ENCODE data around the gene NCF4. TPM values are rescaled to one million over a fixed set of nuclear protein-coding genes. Genes with fewer than 3 reads are reported as not detected.

The NCF4 gene
- total and polyA plus RNA-seq, 2 donors (not counting 1 experiment from before 2014, with no cell fraction given): 118 to 175 TPM

DNA sequence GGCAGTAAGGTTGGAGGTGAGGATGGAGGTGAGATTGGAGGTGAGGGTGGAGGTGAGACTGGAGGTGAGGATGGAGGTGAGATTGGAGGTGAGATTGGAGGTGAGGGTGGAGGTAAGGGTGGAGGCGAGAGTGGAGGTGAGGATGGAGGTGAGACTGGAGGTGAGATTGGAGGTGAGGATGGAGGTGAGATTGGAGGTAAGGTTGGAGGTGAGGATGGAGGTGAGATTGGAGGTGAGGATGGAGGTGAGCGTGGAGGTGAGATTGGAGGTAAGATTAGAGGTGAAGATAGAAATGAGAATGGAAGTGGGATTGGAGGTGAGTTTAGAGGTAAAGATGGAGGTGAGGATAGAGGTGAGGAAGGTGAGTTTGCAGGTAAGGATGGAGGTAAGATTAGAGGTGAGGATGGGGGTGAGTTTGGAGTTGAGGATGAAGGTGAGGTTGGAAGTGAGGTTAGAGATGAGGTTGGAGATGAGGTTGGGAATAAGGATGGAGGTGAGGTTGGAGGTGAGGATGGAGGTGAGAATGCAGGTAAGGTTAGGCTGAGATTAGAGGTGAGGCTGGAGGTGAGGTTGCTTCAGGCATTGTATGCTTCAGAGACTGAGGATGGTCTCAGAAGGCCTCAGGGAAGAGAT, 12.2 kb downstream of the NCF4 start:
- Mint-ChIP-seq H3K27ac (peak overlapping the region; percentile 28), H3K4me1 (peaks cover 6% of the 10 kb centered on the region), H3K4me3 (no peak overlapping the region), H3K9me3 (ENCODE audit: insufficient read depth) (no peaks in the 10 kb centered on the region), H3K27me3 (no peaks in the 10 kb centered on the region)
- Histone ChIP-seq H3K4me1 (ENCODE audit: control insufficient read depth in 2 of 2, insufficient read depth in 2 of 2, low read length in 2 of 2) (peaks cover 0 to 6% of the 10 kb centered on the region in 2 donors), H2AFZ (ENCODE audit: insufficient read depth, low read depth, low read length, poor library complexity, severe bottlenecking) (no peak overlapping the region), H3K79me2 (ENCODE audit: control insufficient read depth, insufficient read depth, low read length) (no peaks in the 10 kb centered on the region), H4K20me1 (ENCODE audit: control insufficient read depth, insufficient read depth, low read length, poor library complexity, severe bottlenecking) (no peaks in the 10 kb centered on the region), H3K27me3 (replicated peaks in 1 of 4; ENCODE audit: control extremely low read depth in 1 of 4, control insufficient read depth in 3 of 4, insufficient read depth in 4 of 4, low read length in 3 of 4) (no peaks in the 10 kb centered on the region), H3K27ac (ENCODE audit: low read length in 2 of 2) (no peak overlapping the region), H3K9ac (ENCODE audit: low read length) (no peak overlapping the region), H3K9me3 (ENCODE audit: control extremely low read depth in 1 of 3, control insufficient read depth in 2 of 3, insufficient read depth in 1 of 3, low read length in 2 of 3) (no peaks in the 10 kb centered on the region), H3K4me3 (ENCODE audit: control extremely low read depth in 1 of 5, extremely low read depth in 1 of 5, insufficient read depth in 1 of 5, low read depth in 2 of 5, low read length in 4 of 5) (no peak overlapping the region), H3K36me3 (replicated peaks in 1 of 2; ENCODE audit: control extremely low read depth in 1 of 2, control insufficient read depth in 1 of 2, extremely low read depth in 1 of 2, insufficient read depth in 2 of 2, low read length in 1 of 2) (peaks cover 5 to 89% of the 10 kb centered on the region in 2 experiments), H3K4me2 (replicated peaks; ENCODE audit: low read depth, low read length, poor library complexity, severe bottlenecking) (no peak overlapping the region)
- ATAC-seq (ENCODE audit: low read depth) (no peak), DNase-seq (no peak)
- TF ChIP-seq, protein P1, sequence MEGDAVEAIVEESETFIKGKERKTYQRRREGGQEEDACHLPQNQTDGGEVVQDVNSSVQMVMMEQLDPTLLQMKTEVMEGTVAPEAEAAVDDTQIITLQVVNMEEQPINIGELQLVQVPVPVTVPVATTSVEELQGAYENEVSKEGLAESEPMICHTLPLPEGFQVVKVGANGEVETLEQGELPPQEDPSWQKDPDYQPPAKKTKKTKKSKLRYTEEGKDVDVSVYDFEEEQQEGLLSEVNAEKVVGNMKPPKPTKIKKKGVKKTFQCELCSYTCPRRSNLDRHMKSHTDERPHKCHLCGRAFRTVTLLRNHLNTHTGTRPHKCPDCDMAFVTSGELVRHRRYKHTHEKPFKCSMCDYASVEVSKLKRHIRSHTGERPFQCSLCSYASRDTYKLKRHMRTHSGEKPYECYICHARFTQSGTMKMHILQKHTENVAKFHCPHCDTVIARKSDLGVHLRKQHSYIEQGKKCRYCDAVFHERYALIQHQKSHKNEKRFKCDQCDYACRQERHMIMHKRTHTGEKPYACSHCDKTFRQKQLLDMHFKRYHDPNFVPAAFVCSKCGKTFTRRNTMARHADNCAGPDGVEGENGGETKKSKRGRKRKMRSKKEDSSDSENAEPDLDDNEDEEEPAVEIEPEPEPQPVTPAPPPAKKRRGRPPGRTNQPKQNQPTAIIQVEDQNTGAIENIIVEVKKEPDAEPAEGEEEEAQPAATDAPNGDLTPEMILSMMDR (IDR thresholded peaks at IDR 0.05): no peak
- TF ChIP-seq EZH2 (IDR thresholded peaks at IDR 0.05; ENCODE audit: borderline replicate concordance, insufficient read depth, low read depth, low read length, poor library complexity, severe bottlenecking): no peak
- POLR2A ChIA-PET: no interaction called here
- CTCF ChIA-PET: no interaction called here
- intact Hi-C loops (cut with micrococcal nuclease): no loop called here
- 100% methylated on average over 2 of the region's 2 CpGs for WGBS (ENCODE audit: insufficient coverage)

DNA sequence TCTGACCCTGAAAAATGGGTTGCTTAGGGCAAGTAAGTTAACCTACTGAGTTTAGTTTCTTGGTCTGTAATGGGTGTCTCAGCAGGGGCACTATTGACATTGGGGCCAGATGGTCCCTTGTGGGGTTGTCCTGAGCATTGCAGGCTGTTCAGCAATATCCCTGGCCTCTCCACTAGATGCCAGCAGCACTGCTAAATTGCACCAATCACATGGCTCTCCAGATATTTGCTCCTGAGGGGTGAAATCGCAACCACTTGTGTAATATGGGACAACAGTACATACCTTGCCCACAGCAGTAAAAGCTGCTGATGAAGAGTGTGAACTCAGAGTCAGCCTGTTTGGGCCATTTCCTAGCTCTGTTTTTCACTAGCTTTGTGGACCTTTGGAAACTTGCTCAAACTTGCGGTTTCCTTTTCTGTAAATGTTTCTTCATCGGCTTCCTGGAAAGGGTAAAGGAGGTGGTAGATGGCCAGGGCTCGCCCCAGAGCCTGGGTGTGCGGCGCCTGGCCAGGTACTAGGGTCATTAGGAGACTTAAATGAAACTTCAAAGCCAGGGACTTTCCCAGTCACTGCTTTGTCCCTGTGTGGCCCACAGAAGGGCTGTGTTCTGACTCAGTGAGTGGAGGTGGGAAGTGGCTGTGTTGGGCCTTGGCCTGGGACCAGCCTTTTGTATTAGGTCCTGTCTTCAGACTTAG, 13.0 kb downstream of the NCF4 start:
- no peaks in the 10 kb centered on the region for H3K79me2 ChIP-seq (ENCODE audit: control insufficient read depth, insufficient read depth, low read length)
- no peaks in the 10 kb centered on the region for H3K27me3 ChIP-seq (replicated peaks in 1 of 4; ENCODE audit: control extremely low read depth in 1 of 4, control insufficient read depth in 3 of 4, insufficient read depth in 4 of 4, low read length in 3 of 4)
- Mint-ChIP-seq H3K27ac (peak overlapping the region; percentile 65), H3K27me3 (no peaks in the 10 kb centered on the region), H3K4me3 (no peak overlapping the region), H3K9me3 (ENCODE audit: insufficient read depth) (no peaks in the 10 kb centered on the region), H3K4me1 (peaks cover 6% of the 10 kb centered on the region)
- peak overlapping the region in 1 of 2 donors; percentile 17 for H3K27ac ChIP-seq (ENCODE audit: low read length in 2 of 2)
- H3K9ac ChIP-seq (ENCODE audit: low read length): no peak overlapping the region
- ChIA-PET CTCF (no interaction called here), POLR2A (no interaction called here)
- H3K4me3 ChIP-seq (ENCODE audit: control extremely low read depth in 1 of 5, extremely low read depth in 1 of 5, insufficient read depth in 1 of 5, low read depth in 2 of 5, low read length in 4 of 5): no peak overlapping the region
- no peak overlapping the region for H3K4me2 ChIP-seq (replicated peaks; ENCODE audit: low read depth, low read length, poor library complexity, severe bottlenecking)
- H2AFZ ChIP-seq (ENCODE audit: insufficient read depth, low read depth, low read length, poor library complexity, severe bottlenecking): no peak overlapping the region
- ATAC-seq (ENCODE audit: low read depth): no peak
- intact Hi-C loops (cut with micrococcal nuclease): no loop called here
- no peak for TF ChIP-seq EZH2 (IDR thresholded peaks at IDR 0.05; ENCODE audit: borderline replicate concordance, insufficient read depth, low read depth, low read length, poor library complexity, severe bottlenecking)
- TF ChIP-seq, protein P1 (IDR thresholded peaks at IDR 0.05): no peak
- DNase-seq: no peak
- H3K36me3 ChIP-seq (replicated peaks in 1 of 2; ENCODE audit: control extremely low read depth in 1 of 2, control insufficient read depth in 1 of 2, extremely low read depth in 1 of 2, insufficient read depth in 2 of 2, low read length in 1 of 2): peaks cover 7 to 87% of the 10 kb centered on the region in 2 experiments
- WGBS (ENCODE audit: insufficient coverage): 69% methylated on average over 6 of the region's 6 CpGs
- peaks cover 0 to 6% of the 10 kb centered on the region in 2 donors for H3K4me1 ChIP-seq (ENCODE audit: control insufficient read depth in 2 of 2, insufficient read depth in 2 of 2, low read length in 2 of 2)
- H3K9me3 ChIP-seq (ENCODE audit: control extremely low read depth in 1 of 3, control insufficient read depth in 2 of 3, insufficient read depth in 1 of 3, low read length in 2 of 3): no peaks in the 10 kb centered on the region
- no peaks in the 10 kb centered on the region for H4K20me1 ChIP-seq (ENCODE audit: control insufficient read depth, insufficient read depth, low read length, poor library complexity, severe bottlenecking)

Measured in B cell (primary cell).